ENCODE results near the gene ASB17.
A peak's percentile ranks its signal among the peaks of the same experiment; 100 is the strongest.
"Not testable (repeated sequence)": the region's sequence is repeated elsewhere in the genome, so short reads cannot be mapped to it uniquely, and the experiment has no call there.

The ASB17 gene, protein sequence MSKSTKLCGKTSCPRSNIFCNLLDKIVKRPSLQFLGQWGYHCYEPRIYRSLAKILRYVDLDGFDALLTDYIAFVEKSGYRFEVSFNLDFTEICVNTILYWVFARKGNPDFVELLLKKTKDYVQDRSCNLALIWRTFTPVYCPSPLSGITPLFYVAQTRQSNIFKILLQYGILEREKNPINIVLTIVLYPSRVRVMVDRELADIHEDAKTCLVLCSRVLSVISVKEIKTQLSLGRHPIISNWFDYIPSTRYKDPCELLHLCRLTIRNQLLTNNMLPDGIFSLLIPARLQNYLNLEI

DNA sequence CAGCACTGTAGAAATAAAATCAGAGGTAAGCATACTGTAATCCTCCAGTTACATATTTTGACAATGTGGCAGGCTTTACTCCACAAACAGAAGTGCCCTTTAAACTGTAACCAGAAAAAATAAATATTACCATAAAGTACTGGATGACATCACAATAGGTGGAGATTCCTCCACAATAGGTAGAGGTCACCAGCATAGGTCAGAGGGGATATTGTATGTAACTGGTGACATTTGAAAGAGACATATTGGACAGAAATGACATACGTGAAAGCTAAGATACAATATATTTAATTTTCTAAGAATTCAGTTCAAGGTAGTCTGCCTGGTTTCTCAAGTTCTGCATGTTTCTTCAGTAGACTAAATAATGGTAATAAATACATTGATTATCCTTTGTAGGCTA lies at the start of gene ASB17:
Gene ASB17, minus strand, starts transcription at position 101 of the 400 bp plus-strand sequence. CDS start 113 bp downstream, outside the sequence.
- no peak for DNase-seq (ENCODE audit: low spot score)

DNA sequence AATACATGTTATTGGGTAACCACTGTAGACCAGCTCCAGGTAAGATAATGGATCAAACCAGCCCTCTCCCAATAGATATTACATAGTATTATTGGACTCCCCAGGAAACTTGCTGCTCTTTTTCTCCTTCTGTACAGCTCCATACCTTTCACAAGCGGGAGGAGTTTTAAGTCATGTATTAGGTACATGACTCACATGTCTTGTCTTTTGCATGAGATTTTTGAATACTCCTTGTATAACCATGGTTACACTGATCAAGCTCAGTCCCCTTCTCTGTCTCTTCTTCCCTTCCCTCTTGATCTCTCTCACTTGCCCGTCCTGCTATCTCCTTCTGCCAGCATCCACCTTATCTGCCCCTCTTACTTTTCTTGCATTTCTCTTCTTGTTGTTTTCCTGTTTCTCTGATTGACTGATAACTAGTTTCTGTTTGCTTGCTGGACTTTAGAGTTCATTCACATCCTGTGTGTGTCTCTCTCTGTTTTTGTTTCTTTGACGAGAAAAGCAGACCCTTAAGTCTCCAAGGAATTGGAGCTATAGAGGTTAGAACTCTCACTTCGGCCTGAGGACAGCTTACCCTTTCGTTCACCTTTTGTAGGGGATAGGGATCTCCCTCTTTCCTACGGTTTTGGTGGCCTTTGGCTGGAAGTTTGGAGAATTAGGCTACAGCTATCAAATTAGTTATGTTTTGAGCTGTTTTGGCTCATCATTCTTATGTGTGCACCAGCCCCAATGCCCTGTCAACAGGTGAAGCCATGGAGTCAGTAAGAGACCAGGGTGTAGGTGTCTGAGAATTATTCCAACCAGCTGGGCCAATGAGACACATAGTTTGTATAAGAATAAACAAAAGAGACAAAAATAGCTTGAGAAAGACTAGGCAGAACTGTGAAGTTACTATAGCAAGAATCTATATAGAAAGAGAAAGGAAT lies 49.0 kb upstream of the ASB17 start:
- DNase-seq (ENCODE audit: low spot score), result no peak

DNA sequence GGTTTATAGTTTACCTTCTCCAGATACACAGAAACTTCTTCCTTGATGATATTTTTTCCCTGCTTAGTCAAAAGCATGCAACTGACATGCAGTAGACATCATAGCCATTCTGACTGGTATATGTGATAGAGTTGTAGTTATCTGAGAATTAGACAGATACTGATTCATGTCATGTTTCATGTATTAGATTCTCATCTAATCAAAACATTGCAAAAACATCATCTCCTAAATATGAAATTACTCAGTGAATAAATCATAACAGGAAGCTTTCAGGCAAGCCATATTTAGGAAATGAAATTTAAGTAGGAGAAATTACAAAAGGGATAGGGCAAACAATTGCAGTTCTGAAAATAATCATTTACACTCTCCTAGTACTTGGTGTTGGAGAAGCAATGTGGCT lies 38.4 kb upstream of the ASB17 start:
- DNase-seq (ENCODE audit: low spot score), result no peak

DNA sequence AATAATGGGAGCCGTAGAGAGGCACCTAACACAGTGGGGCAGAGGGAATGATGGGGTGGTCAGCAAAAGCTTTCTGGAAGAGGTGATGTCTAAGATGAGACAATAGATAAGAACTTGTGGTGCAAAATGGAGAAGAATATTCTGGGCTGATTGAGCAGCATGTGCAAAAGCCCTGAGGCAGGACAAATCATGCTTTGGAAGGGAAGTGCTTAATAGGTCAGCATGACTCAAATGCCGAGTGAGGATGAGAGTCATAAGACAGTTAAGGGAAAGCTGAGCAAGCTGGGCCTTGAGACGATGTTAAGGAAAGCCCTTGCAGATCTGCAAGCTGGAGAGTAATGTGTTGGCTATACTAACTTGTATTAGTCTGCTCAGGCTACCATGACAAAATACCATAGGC lies 37.3 kb upstream of the ASB17 start:
- no peak for DNase-seq (ENCODE audit: low spot score)

DNA sequence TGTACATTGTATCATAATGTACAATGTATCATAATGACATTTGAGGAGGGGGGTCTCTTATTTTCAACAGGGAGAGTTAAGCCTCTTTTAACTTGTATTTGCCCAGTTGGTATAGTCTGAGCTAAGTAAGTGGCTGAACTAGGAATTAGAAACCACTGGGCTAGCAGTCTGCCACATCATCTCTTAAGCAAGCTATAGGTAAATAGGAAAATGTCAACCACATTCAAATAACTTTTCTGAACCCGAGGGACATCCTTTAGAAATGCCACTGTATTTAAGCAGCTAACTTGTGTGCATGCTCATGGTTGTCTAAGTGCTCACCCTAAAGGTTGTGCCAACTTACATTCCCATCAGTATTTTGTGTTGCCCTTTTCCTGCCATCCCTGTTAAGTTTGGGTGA lies 35.5 kb upstream of the ASB17 start:
- DNase-seq (ENCODE audit: low spot score), result no peak

DNA sequence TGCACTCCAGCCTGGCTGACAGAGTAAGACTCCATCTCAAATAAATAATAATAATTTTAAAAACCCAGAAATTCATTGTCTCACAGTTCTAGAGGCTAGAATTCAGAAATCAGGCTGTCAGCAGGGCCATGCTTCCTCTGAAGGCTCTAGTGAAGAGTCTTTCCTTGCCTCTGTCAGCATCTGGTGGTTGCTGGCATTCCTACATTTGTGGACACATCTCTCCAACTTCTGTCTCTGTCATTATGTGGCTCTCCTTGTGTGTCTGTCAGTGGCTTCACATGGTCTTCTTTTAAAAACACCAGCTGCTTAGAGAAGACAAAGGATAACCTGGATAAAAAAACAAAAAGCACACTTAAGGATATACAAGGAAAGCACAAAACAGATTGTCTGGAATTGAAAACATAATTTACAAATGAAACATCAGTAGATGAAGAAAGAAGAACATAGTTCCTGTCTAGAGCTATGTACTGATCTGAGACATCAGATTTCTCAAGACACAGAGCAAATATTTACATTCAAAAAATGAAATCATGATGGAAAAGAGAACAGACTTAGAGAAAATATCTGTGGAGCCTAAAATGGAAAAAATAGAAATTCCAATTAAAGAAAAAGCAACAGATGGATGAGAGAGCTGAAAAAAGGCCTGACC lies 32.7 kb upstream of the ASB17 start:
- DNase-seq (ENCODE audit: low spot score), result no peak

DNA sequence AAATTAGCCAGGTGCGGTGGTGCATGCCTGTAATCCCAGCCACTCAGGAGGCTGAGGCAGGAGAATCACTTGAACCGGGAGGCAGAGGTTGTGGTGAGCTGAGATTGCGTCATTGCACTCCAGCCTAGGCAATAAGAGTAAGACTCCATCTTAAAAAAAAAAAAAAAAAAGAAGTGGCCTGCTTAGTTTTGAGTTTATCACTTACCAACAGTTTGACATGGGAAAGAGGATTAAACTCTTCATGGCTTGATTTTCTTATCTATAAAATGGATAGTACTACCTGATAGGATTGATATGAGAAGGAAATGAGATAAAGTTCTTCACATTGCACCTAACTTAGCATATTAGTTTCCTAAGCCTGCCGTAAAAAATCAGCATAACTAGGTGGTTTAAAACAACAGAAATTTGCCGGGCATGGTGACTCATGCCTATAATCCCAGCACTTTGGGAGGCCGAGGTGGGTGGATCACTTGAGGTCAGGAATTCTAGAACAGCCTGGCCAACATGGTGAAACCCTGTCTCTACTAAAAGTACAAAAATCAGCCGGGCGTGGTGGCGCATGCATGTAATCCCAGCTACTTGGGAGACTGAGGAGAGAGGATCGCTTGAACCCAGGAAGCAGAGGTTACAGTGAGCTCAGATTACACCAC lies 32.0 kb upstream of the ASB17 start:
- not testable (repeated sequence) for DNase-seq (ENCODE audit: low spot score)

DNA sequence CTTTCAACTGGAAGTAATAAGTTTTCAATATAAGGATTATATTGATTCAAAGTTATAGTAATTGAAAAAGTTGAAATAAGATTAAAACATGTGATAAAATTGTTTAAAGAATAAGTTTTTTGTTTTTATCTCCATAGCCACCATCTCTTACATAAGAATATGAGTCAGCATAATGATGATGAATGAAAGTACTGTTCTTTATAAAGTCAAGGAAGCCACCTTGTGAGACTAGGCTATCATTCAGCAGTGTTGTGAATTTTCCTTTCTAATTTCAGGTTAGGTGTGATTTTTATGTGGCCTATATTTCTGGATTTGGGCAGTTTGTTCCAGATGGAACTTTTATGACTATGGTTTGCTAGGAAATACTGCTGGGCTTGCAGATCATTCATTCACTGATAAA lies 22.4 kb upstream of the ASB17 start:
- DNase-seq (ENCODE audit: low spot score), result peak; percentile 5

DNA sequence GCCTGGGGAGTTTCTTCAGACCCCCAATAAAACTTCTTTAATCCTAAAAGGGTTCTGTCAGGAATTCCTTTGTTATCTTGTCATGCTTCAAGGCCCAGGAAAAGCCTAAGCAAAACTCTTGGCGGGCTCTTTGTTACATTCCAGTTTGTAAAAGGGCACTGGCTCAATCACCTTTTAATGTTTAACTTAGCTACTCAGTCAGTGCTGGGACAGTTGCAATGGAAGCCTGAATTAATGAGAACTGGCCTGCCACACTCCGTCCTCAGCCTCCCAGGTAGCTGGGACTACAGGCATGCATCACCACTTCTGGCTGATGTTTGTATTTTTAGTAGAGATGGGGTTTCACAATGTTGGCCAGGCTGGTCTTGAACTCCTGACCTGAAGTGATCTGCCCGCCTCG lies 21.3 kb upstream of the ASB17 start:
- DNase-seq (ENCODE audit: low spot score), result no peak

DNA sequence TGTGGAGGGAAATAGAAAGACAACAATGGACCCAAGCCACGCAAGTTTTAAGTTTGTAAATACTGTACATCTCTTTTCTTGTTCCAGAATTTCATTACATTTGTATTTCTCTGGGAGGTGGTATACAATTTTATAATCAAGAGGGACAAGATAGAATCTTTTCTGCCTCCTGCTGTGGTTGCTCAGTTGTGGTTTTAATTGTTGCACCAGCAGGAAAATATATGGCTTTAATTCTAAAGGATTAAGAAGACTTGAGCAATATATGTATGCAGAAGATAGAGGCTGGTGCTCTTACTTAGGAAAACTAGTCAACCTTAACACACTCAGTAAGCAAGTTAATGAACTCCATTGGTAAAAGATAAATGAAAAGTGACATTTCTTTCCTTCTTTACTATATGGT lies 19.8 kb upstream of the ASB17 start:
- DNase-seq (ENCODE audit: low spot score), result no peak

DNA sequence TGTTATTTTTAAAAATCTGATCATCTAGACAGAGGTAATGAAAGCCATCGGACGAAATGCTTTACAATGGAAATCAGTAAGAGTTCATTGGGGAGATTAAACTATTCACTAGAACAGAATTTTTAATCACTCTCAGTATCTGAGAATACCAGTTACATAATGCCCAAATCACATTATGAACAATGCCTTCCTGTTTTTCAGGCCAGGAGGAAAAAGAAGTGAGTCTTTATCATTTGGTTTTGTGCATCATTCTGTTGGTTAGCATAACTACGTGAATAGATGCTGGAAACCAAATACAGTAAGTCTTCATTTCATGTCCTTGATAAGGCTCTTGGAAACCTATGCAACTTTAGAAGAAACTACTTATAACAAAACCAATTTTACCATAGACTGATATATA lies 18.0 kb upstream of the ASB17 start:
- no peak for DNase-seq (ENCODE audit: low spot score)

DNA sequence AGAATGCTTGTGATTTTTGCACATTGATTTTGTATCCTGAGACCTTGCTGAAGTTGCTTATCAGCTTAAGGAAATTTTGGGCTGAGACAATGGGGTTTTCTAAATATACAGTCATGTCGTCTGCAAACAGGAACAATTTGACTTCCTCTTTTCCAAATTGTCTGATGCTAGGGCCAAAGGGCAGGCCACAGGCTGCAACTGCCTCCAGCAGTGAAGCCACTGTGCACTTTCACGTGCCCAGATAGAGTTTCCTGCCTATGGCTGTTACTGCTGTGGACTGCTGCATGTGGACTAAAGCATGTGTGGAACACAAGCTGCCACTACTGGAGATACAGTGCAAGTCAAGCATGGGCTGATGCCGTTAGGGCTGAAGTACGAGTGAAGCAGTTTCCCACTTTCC lies 10.8 kb upstream of the ASB17 start:
- DNase-seq (ENCODE audit: low spot score), result not testable (repeated sequence)

DNA sequence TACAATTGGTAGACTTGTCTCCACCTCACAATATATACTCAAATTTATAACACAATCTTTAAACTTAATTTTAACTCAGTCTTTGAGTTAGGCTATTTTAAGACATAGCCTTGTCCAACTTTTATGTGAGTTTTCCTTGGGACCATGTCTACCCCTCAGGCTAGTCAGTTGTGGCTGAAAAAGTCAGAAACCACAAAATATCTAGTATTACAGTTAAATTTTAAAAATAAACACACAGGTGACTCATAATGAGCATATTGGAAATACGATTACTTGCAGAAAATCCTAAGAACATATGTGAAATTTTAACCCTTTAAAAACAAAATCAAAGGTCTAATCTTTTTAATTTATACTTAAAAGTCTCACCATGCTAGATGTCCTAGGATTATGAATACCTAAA lies 4.8 kb upstream of the ASB17 start:
- DNase-seq (ENCODE audit: low spot score), result no peak

DNA sequence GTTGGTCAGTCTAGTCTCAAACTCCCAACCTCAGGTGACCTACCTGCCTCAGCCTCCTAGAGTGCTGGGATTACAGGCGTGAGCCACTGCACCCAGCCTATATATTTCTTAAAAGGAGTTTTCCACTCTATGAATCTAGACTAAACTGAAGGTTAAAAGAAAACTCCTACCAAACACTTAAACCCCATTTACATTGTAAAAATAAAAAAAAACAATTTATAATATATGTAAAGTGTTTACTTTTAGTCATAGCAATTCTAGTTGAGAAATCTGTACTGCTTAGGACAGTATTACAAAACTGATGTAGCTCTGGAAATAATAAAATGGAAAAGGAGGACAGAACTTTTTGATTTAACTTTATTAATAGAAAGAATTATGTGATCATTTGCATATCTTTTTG lies 9.5 kb downstream of the ASB17 start:
- DNase-seq (ENCODE audit: low spot score), result no peak

DNA sequence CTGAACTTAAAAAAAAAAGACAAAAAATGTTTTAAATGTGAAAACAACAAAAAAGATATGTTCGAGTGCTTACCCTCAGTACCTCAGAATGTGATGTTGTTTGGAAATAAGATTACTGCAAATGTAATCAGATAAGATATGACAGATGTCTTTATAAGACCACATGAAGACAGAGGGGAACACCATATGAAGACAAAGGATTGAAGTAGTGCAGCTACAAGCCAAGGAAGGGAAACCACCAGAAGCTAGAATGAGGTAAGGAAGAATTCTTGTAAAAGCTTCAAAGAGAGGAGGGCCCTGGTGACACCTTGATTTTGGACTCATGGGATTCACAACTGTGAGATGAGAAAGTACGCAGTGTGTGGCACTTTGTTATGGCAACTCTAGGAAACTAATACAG lies 15.4 kb downstream of the ASB17 start:
- no peak for DNase-seq (ENCODE audit: low spot score)

DNA sequence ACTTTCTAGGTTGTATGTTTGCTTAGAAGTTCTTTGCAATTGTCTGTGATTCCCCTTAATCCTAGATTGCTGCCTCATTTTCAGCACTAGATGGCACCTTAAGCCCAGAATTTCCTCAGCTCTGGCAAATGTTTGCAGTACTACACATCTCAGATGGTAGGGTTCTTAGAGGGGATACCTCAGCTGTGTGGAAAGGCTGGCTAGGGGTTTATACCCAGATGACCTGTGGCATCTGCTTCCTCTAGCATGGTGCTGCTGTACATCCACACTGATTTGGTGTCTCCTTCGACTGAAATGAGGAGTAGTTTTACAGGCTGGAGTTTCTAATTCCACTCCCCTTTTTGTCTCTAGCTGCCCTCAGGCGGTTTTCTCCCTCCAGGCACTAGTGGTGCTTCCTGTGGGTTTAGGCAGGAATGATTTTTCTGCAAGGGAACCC lies 23.5 kb downstream of the ASB17 start:
- DNase-seq (ENCODE audit: low spot score), result peak; percentile 39

DNA sequence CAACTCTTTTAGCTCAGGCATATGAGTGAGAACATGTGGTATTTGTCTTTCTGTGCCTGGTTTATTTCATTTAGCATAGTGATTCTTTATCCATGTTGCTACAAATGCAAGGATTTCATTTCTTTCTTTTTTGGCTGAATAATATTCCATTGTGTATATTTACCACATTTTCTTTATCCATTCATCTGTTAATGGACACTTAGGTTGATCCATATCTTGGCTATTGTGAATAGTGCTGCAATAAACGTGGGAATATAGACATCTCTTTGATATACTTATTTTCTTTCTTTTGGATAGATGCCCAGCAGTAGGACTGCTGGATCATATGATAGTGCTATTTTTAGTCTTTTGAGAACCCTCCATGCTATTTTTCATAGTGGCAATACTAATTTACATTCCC lies 30.8 kb downstream of the ASB17 start:
- no peak for DNase-seq (ENCODE audit: low spot score)

DNA sequence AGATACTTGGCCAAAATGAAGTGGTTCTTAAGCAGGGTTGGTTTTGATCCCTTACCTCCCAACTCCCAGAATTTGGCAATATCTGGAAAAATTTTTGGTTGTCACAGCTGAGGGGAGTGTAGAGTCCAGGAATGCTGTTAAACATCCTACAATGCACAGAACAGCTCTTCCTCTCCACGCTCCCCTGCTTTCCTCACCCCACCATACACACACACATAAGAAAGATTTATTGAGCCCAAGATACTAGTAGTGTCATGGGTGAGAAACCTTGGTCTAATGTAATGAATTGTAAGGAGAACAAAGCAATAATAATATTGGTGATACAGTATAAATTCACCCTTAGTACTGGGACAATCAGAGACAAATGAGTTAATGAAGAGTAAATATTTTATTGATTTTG lies 47.8 kb downstream of the ASB17 start:
- DNase-seq (ENCODE audit: low spot score), result no peak

DNA sequence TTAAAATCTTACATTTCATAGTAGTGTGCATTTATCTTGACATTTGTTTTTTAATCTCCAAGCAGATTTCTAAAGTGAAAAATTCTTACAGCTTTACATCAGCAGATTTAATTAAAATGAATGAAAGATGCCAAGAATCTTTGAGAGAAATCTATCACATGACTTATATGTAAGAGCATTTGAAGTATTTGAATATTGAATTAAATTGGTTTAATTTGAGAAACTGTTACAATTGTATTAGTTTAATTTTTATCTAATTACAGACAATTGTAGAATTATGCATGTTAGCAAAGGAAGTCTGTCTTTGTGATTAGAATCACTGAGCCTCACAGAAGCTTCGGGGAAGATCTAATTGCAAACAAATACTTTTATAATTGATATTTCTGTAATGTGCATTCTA lies 52.2 kb downstream of the ASB17 start:
- DNase-seq (ENCODE audit: low spot score), result no peak

DNA sequence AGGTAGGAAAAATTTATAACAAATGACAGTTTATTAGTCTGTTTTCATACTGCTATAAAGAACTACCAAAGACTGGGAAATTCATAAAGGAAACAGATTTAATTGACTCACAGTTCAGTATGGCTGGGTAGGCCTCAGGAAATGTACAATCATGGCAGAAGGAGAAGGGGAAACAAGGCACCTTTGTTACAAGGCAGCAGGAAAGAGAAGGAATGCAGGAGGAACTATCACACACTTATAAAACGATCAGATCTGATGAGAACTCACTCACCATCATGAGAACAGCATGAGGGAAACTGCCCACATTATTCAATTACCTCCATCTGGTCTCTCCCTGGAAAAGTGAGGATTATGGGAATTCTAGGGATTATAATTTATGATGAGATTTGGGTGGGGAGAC lies 61.3 kb downstream of the ASB17 start:
- DNase-seq (ENCODE audit: low spot score), result no peak

Data from SW480 (cell line).